Caco-2 (cell line): Measurements from ENCODE around the gene PCED1A. TPM values are rescaled to one million over a fixed set of nuclear protein-coding genes. Genes with fewer than 3 reads are reported as not detected.

Experiments used
- BruUV-seq: library from RNA; stranded (reverse); fragments of 400-500 nt; replicated peaks from 2 replicates; lab custom pipeline; 2021; lab: Mats Ljungman, UMichigan
- CTCF ChIA-PET: fragments of 300-600 bp; sonication (Branson Sonifier 250); formaldehyde crosslinking; loops from one replicate; lab custom pipeline; 2022; ENCODE audit warnings: antibody characterized with exemption; lab: Charles Lee
- POLR2A ChIA-PET: fragments of 300-600 bp; sonication (Branson Sonifier 250); formaldehyde crosslinking; loops from one replicate; lab custom pipeline; 2022; ENCODE audit warnings: antibody characterized with exemption; lab: Charles Lee
- DNase-seq, 2 experiments: peaks; one replicate each; pipeline versions ENCODE4 v3.0.0 to v3.0.0-alpha.2; 2020 to 2022
- H3K27me3 ChIP-seq: replicated peaks from 2 replicates; pipeline ENCODE4 v1.6.0; 2011; ENCODE audit warnings: low read length; ENCODE audit not compliant: control insufficient read depth, insufficient read depth
- H3K36me3 ChIP-seq: 2 replicates; pipeline ENCODE4 v1.5.1; 2011; ENCODE audit warnings: low read length; ENCODE audit not compliant: control insufficient read depth, insufficient read depth
- H3K4me1 ChIP-seq: fragments of 250-450 bp; sonication (Bioruptor Pico); 2 replicates; pipeline ENCODE4 v1.5.1; 2020; ENCODE audit warnings: mild to moderate bottlenecking
- H3K4me3 ChIP-seq: 2 replicates; pipeline ENCODE4 v1.5.1; 2011; ENCODE audit warnings: low read depth, mild to moderate bottlenecking, control low read depth, low read length
- H3K9me3 ChIP-seq: fragments of 250-450 bp; sonication (Bioruptor Pico); 2 replicates; pipeline ENCODE4 v1.5.1; 2020; ENCODE audit warnings: mild to moderate bottlenecking, moderate library complexity
- H3K27ac Mint-ChIP-seq: one replicate; pipeline ENCODE4 v1.8.0; 2022; ENCODE audit warnings: mixed read lengths; ENCODE audit not compliant: unreplicated experiment
- H3K27me3 Mint-ChIP-seq: one replicate; pipeline ENCODE4 v1.8.0; 2022; ENCODE audit warnings: mixed read lengths; ENCODE audit not compliant: insufficient read depth, unreplicated experiment
- H3K36me3 Mint-ChIP-seq: one replicate; pipeline ENCODE4 v1.8.0; 2022; ENCODE audit warnings: mild to moderate bottlenecking, mixed read lengths; ENCODE audit not compliant: insufficient read depth, unreplicated experiment
- H3K4me1 Mint-ChIP-seq: one replicate; pipeline ENCODE4 v1.8.0; 2022; ENCODE audit warnings: low read depth, mixed read lengths; ENCODE audit not compliant: unreplicated experiment
- H3K4me3 Mint-ChIP-seq: one replicate; pipeline ENCODE4 v1.8.0; 2022; ENCODE audit warnings: mild to moderate bottlenecking, moderate library complexity, mixed read lengths; ENCODE audit not compliant: unreplicated experiment
- H3K9me3 Mint-ChIP-seq: one replicate; pipeline ENCODE4 v1.8.0; 2022; ENCODE audit warnings: mixed read lengths; ENCODE audit not compliant: unreplicated experiment
- CTCF ChIP-seq, 2 experiments: fragments of 200-600 bp in 1 of 2; IDR thresholded peaks; 1 replicate in 1 of 2; 2 replicates in 1 of 2; pipeline versions ENCODE4 v1.5.1 to v1.8.0; 2011 to 2022; ENCODE audit warnings: antibody characterized with exemption in 1 of 2, control low read depth in 1 of 2, inconsistent platforms in 1 of 2, low read depth in 1 of 2, low read length in 1 of 2, mild to moderate bottlenecking in 1 of 2, moderate library complexity in 1 of 2; ENCODE audit not compliant: insufficient read depth in 1 of 2, severe bottlenecking in 1 of 2, unreplicated experiment in 1 of 2
- intact Hi-C: fragments of 100-400 bp; cut with micrococcal nuclease; formaldehyde crosslinking; loops from one replicate; pipeline ENCODE4 v1.10.0; 2022; ENCODE audit not compliant: unreplicated experiment
- total RNA-seq: library from RNA; stranded (reverse); gene quantifications from 2 replicates; pipeline ENCODE4 v1.2.3, GENCODE V29; 2022

PCED1A gene
- total RNA-seq, 1 experiment from 2014 or later = 43.9 TPM

- Histone ChIP-seq H3K27me3 (no peaks in the 10 kb centered on the region), H3K9me3 (no peaks in the 10 kb centered on the region), H3K4me1 (peaks cover 9% of the 10 kb centered on the region; the same call in 1 of the 2 replicates), H3K36me3 (no peaks in the 10 kb centered on the region), H3K4me3 (no peak overlapping the region)
- BruUV-seq = no TSS peak
- Mint-ChIP-seq H3K27ac (no peak overlapping the region), H3K27me3 (peaks cover 2% of the 10 kb centered on the region), H3K36me3 (no peaks in the 10 kb centered on the region), H3K4me3 (no peak overlapping the region), H3K9me3 (no peaks in the 10 kb centered on the region), H3K4me1 (peaks cover 10% of the 10 kb centered on the region)
- no peak for TF ChIP-seq CTCF (IDR thresholded peaks at IDR 0.05; ENCODE audit: insufficient read depth in 1 of 2, low read depth in 1 of 2, low read length in 1 of 2, severe bottlenecking in 1 of 2, unreplicated experiment in 1 of 2)
- no peak for DNase-seq
- intact Hi-C loops = no loop called here
- ChIA-PET POLR2A (interaction anchor here (0.9 kb wide), 1 partner anchor 20 kb away, joined by 4 read pairs; the partner anchor contains the start of genes PCED1A and VPS16), CTCF (interaction anchor here (0.5 to 0.7 kb wide), 3 partner anchors 68 to 272 kb away, joined by 3 read pairs; no protein-coding TSS in a partner anchor)
Observed at GRCh38 chr20:2820896-2821869, 19.3 kb downstream of the PCED1A start.

- Mint-ChIP-seq H3K27me3 (no peaks in the 10 kb centered on the region), H3K4me1 (peaks cover 10% of the 10 kb centered on the region), H3K36me3 (no peaks in the 10 kb centered on the region), H3K9me3 (no peaks in the 10 kb centered on the region), H3K4me3 (no peak overlapping the region), H3K27ac (no peak overlapping the region)
- no peaks in the 10 kb centered on the region for H3K9me3 ChIP-seq
- H3K36me3 ChIP-seq = no peaks in the 10 kb centered on the region
- H3K4me1 ChIP-seq = peaks cover 9% of the 10 kb centered on the region; the same call in 1 of the 2 replicates
- no TSS peak for BruUV-seq
- TF ChIP-seq CTCF (IDR thresholded peaks at IDR 0.05; ENCODE audit: insufficient read depth in 1 of 2, low read depth in 1 of 2, low read length in 1 of 2, severe bottlenecking in 1 of 2, unreplicated experiment in 1 of 2) = no peak
- intact Hi-C loops = no loop called here
- DNase-seq = no peak
- ChIA-PET CTCF (interaction anchor here (0.5 to 0.7 kb wide), 2 partner anchors 247 to 272 kb away, joined by 3 read pairs; no protein-coding TSS in a partner anchor), POLR2A (no interaction called here)
- no peak overlapping the region for H3K4me3 ChIP-seq
- no peaks in the 10 kb centered on the region for H3K27me3 ChIP-seq
Observed at GRCh38 chr20:2820084-2820895, 20.2 kb downstream of the PCED1A start.
